Measurements from ENCODE around the gene GRIA1.

GRIA1 gene

GRCh38 chr5:153659039-153659736 lies 168.7 kb downstream of the GRIA1 start:
- peak; percentile 56 for DNase-seq (ENCODE audit: low read depth)

- DNase-seq (ENCODE audit: low read depth), result no peak
Measured at GRCh38 chr5:153660919-153661318, 170.4 kb downstream of the GRIA1 start.

GRCh38 chr5:153661897-153662296 lies 171.4 kb downstream of the GRIA1 start:
- no peak for DNase-seq (ENCODE audit: low read depth)

GRCh38 chr5:153670101-153670500 lies 179.6 kb downstream of the GRIA1 start:
- no peak for DNase-seq (ENCODE audit: low read depth)

- DNase-seq (ENCODE audit: low read depth), result no peak
Measured at GRCh38 chr5:153671653-153672346, 181.3 kb downstream of the GRIA1 start.

GRCh38 chr5:153672347-153673090 lies 182.0 kb downstream of the GRIA1 start:
- DNase-seq (ENCODE audit: low read depth), result no peak

GRCh38 chr5:153674356-153674755 lies 183.9 kb downstream of the GRIA1 start:
- DNase-seq (ENCODE audit: low read depth), result no peak

- DNase-seq (ENCODE audit: low read depth), result no peak
Measured at GRCh38 chr5:153676406-153676805, 185.9 kb downstream of the GRIA1 start.

GRCh38 chr5:153676821-153677220 lies 186.4 kb downstream of the GRIA1 start:
- no peak for DNase-seq (ENCODE audit: low read depth)

GRCh38 chr5:153678617-153679329 lies 188.3 kb downstream of the GRIA1 start:
- DNase-seq (ENCODE audit: low read depth), result no peak

- DNase-seq (ENCODE audit: low read depth), result no peak
Measured at GRCh38 chr5:153690236-153690635, 199.8 kb downstream of the GRIA1 start.

- no peak for DNase-seq (ENCODE audit: low read depth)
Measured at GRCh38 chr5:153696256-153696655, 205.8 kb downstream of the GRIA1 start.

GRCh38 chr5:153699035-153699434 lies 208.6 kb downstream of the GRIA1 start:
- no peak for DNase-seq (ENCODE audit: low read depth)

GRCh38 chr5:153700940-153701339 lies 210.5 kb downstream of the GRIA1 start:
- no peak for DNase-seq (ENCODE audit: low read depth)

- DNase-seq (ENCODE audit: low read depth), result no peak
Measured at GRCh38 chr5:153702265-153702664, 211.8 kb downstream of the GRIA1 start.

- DNase-seq (ENCODE audit: low read depth), result no peak
Measured at GRCh38 chr5:153704110-153704509, 213.6 kb downstream of the GRIA1 start.

- no peak for DNase-seq (ENCODE audit: low read depth)
Measured at GRCh38 chr5:153707626-153708025, 217.2 kb downstream of the GRIA1 start.

GRCh38 chr5:153711755-153712154 lies 221.3 kb downstream of the GRIA1 start:
- no peak for DNase-seq (ENCODE audit: low read depth)

GRCh38 chr5:153712946-153713345 lies 222.5 kb downstream of the GRIA1 start:
- DNase-seq (ENCODE audit: low read depth), result no peak

GRCh38 chr5:153713943-153714342 lies 223.5 kb downstream of the GRIA1 start:
- DNase-seq (ENCODE audit: low read depth), result no peak

GRCh38 chr5:153714798-153715197 lies 224.3 kb downstream of the GRIA1 start:
- DNase-seq (ENCODE audit: low read depth), result no peak

GRCh38 chr5:153717287-153717686 lies 226.8 kb downstream of the GRIA1 start:
- no peak for DNase-seq (ENCODE audit: low read depth)
